ENCODE measurements around the gene ATP6V0E1.
"Not testable (repeated sequence)": the region's sequence is repeated elsewhere in the genome, so short reads cannot be mapped to it uniquely, and the experiment has no call there.

GRCh38 chr5:173017087-173017486 lies 33.5 kb downstream of the ATP6V0E1 start:
- TF ChIP-seq, protein P1, sequence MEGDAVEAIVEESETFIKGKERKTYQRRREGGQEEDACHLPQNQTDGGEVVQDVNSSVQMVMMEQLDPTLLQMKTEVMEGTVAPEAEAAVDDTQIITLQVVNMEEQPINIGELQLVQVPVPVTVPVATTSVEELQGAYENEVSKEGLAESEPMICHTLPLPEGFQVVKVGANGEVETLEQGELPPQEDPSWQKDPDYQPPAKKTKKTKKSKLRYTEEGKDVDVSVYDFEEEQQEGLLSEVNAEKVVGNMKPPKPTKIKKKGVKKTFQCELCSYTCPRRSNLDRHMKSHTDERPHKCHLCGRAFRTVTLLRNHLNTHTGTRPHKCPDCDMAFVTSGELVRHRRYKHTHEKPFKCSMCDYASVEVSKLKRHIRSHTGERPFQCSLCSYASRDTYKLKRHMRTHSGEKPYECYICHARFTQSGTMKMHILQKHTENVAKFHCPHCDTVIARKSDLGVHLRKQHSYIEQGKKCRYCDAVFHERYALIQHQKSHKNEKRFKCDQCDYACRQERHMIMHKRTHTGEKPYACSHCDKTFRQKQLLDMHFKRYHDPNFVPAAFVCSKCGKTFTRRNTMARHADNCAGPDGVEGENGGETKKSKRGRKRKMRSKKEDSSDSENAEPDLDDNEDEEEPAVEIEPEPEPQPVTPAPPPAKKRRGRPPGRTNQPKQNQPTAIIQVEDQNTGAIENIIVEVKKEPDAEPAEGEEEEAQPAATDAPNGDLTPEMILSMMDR (IDR thresholded peaks at IDR 0.05) = not testable (repeated sequence)
- TF ChIP-seq POLR2A (IDR thresholded peaks at IDR 0.05) = not testable (repeated sequence)
